Measurements from ENCODE around the gene LZTS2.

The LZTS2 gene

DNA sequence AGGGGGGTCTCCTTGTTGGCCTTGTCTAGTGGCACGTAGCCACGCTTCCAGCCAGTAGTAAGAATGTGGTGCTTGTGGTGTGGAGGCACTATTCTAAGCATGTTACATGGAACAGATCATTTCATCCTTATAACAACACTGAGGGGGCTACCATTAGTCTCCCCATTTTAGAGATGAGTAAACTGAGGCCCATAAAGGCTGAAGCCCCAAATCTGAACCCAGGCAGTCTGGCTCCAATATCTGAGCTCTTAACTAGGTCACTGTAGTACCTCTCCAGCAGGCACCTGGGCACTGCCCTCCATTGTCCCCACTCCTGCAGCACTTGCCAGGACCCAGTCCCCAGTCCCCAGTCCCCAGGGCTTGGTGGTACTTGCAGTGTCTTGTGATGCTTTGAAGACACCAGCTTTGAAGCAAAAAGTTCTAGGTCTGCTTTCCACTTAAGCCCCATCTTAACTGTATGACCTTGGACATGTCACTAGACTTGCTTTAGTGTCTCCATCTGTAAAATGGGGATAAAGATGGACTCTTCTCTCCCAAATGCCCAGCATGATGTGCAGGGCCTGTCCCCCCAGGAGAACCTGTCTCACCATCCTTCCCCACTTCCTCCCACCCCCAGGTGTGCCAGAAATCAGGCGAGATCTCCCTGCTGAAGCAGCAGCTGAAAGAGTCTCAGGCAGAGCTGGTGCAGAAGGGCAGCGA lies 6.4 kb downstream of the LZTS2 start:
- peaks cover 18 to 47% (median 40%) of the 10 kb centered on the region in 10 experiments for H3K4me1 ChIP-seq
- H3K27me3 ChIP-seq: no peaks in the 10 kb centered on the region
- H3K4me3 ChIP-seq: no peak overlapping the region

DNA sequence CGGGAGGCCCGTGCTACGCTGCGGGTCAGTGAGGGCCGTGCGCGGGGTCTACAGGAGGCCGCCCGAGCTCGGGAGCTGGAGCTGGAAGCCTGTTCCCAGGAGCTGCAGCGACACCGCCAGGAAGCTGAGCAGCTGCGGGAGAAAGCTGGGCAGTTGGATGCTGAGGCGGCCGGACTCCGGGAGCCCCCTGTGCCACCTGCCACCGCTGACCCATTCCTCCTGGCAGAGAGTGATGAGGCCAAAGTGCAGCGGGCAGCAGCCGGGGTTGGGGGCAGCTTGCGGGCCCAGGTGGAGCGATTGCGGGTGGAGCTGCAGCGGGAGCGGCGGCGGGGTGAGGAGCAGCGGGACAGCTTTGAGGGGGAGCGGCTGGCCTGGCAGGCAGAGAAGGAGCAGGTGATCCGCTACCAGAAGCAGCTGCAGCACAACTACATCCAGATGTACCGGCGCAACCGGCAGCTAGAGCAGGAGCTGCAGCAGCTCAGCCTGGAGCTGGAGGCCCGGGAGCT lies 7.0 kb downstream of the LZTS2 start:
- H4K20me1 ChIP-seq: peaks cover 33 to 71% (median 47%) of the 10 kb centered on the region in 11 experiments; a peak in 21 of 22 replicates
- peaks cover 46 to 59% (median 56%) of the 10 kb centered on the region in 11 experiments for H3K36me3 ChIP-seq
- H3K9me3 ChIP-seq (replicated peaks in 1 of 11): no peaks in the 10 kb centered on the region
- H3K27ac ChIP-seq: peak overlapping the region in 5 of 11 experiments; percentile 6 to 47 (median 30); a peak in 10 of 22 replicates
- no peak overlapping the region for H3K4me3 ChIP-seq
- TF ChIP-seq Cebpa-rat (IDR thresholded peaks at IDR 0.05): no peak
- no peaks in the 10 kb centered on the region for H3K27me3 ChIP-seq
- peak overlapping the region in 10 of 11 experiments; percentile 23 to 64 (median 43); a peak in 12 of 22 replicates for H3K9ac ChIP-seq
- peak overlapping the region in 3 of 11 experiments; percentile 16 to 59 (median 19); a peak in 1 of 22 replicates for H3K4me2 ChIP-seq
- peaks cover 12 to 44% (median 34%) of the 10 kb centered on the region in 10 experiments for H3K4me1 ChIP-seq

More for the DNA sequence above, 6.4 kb downstream of the LZTS2 start:
- TF ChIP-seq Cebpa-rat (IDR thresholded peaks at IDR 0.05): no peak
- peaks cover 46 to 59% (median 56%) of the 10 kb centered on the region in 11 experiments for H3K36me3 ChIP-seq
- H4K20me1 ChIP-seq: peaks cover 36 to 74% (median 51%) of the 10 kb centered on the region in 11 experiments; a peak in 21 of 22 replicates
- H3K9ac ChIP-seq: peak overlapping the region in 3 of 11 experiments; percentile 23 to 38 (median 24); a peak in 1 of 22 replicates
- H3K4me2 ChIP-seq: no peak overlapping the region
- H3K27ac ChIP-seq: no peak overlapping the region
- H3K9me3 ChIP-seq (replicated peaks in 1 of 11): no peaks in the 10 kb centered on the region

DNA sequence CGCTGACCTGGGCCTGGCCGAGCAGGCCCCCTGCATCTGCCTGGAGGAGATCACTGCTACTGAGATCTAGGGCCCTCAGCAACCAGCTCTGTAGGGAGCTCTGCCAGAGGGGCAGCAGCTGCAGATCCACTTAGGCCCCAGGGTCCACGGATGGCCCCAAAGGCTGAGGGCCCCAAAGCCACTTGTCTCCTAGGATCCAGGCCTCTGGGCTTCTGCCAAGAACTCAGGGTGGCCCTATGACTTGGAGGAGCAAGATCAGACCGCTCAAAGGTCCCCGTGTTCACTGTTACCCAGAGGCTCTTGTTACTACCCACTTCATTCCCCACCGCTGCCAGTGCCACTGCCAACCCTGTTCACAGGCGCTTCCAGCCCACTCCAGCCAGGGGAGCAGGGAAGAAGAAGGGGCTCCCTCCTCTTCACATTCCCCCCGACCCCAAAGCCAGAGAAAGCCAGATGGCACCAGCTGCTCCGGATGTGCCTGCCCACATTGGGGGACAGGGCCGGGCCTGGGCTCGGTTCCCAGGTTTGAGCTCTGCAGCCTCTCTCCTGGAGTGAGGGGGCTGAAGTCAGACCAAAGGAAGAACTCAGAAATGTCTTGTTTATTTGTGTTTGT lies 7.6 kb downstream of the LZTS2 start:
- H3K9me3 ChIP-seq (replicated peaks in 1 of 11): no peaks in the 10 kb centered on the region
- peaks cover 46 to 59% (median 54%) of the 10 kb centered on the region in 11 experiments for H3K36me3 ChIP-seq
- H3K4me3 ChIP-seq: no peak overlapping the region
- no peak for TF ChIP-seq Cebpa-rat (IDR thresholded peaks at IDR 0.05)
- peaks cover 7 to 42% (median 29%) of the 10 kb centered on the region in 10 experiments for H3K4me1 ChIP-seq
- H4K20me1 ChIP-seq: peaks cover 27 to 65% (median 42%) of the 10 kb centered on the region in 11 experiments; a peak in 21 of 22 replicates
- peak overlapping the region in 7 of 11 experiments; percentile 16 to 59 (median 30); a peak in 9 of 22 replicates for H3K4me2 ChIP-seq
- peak overlapping the region in 6 of 11 experiments; percentile 6 to 47 (median 36); a peak in 11 of 22 replicates for H3K27ac ChIP-seq
- H3K9ac ChIP-seq: peak overlapping the region in 10 of 11 experiments; percentile 23 to 64 (median 43); a peak in 15 of 22 replicates
- H3K27me3 ChIP-seq: no peaks in the 10 kb centered on the region

DNA sequence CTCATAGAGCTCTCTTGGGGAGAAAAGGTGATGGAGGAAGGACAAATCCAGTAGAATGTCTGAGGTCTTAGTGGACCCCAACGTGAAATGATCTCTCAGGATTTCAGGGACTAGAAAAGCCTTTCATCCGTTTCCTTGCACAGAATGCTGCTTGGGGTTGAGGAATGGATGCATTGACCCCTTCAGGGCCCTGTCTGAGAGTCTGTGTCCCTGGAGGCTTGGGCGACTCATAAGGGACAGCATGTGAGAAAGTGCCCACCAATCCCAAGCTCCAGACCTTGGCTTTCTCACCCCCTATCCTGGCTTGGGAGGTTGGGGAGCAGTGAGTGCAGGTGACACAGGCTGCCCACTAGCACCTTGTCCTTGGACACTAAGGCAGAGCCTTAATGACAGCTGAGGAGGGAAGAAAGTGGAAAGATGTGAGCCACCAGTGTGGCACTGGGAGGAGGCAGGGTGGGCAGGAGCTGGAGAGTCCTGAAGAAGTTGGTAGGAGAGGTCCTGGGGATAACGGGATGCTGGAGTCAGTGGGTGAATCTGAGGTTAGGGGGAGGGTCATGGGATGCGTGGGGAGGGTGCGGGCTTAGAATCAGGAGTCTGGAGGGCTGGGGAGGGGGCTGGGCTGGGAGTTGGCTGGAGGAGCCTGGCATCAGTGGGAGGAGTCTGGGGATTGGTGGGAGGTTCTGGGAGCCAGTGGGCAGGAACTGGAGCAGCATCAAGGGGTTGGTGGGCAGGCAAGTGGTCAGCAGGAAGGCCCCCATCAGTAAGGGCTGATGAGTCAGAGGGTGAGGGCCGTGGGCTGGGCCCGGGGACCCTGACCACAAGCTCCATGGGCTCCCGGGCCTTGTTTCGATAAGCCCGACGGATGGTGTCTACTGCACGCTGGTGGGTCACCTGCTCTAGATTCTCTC lies 8.6 kb downstream of the LZTS2 start:
- Histone ChIP-seq H3K4me3 (no peak overlapping the region), H3K9me3 (replicated peaks in 1 of 11) (no peaks in the 10 kb centered on the region), H3K9ac (peak overlapping the region in 3 of 11 experiments; percentile 15 to 48 (median 47); a peak in 2 of 22 replicates), H3K4me1 (peaks cover 1 to 43% (median 30%) of the 10 kb centered on the region in 10 experiments), H4K20me1 (peaks cover 18 to 55% (median 32%) of the 10 kb centered on the region in 11 experiments; a peak in 20 of 22 replicates), H3K36me3 (peaks cover 37 to 50% (median 44%) of the 10 kb centered on the region in 11 experiments), H3K27me3 (no peaks in the 10 kb centered on the region), H3K27ac (peak overlapping the region in 1 of 11 experiments; percentile 24; a peak in 1 of 22 replicates), H3K4me2 (peak overlapping the region in 6 of 11 experiments; percentile 3 to 38 (median 20); a peak in 3 of 22 replicates)
- TF ChIP-seq Cebpa-rat (IDR thresholded peaks at IDR 0.05): no peak

DNA sequence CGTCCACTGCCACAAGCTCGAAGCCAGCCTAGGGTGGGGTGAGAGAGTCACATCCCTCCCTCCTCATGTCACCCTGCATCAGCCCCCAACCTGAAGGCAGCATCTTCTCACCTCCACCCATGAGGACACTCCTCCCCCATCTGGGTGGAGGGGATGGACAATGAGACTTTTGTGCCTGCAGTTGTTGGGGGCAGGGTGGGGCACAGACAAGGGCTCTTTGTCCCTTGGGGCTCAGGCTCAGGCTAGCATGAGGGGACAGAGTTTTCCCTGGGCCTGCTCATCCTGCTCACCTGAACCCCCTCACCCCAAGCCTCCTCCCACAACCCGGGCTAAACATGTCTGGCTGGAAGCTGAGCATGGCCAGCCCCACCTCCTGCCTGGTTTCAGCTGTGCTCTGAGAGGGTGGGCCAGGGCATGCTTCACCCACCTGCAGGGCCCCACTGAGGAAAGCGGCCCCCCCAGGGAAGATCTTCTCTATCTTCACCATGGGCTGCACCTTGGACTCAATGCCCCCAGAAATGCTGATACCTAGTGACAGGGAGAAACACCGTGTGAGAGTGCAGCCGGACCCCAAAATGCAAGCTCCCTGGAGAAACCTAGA lies 9.3 kb downstream of the LZTS2 start:
- Histone ChIP-seq H3K4me2 (0 out of 22 replicates have a peak overlapping the region, but pooled peaks of 1 of the 11 experiments have one; percentile 3), H3K9ac (no peak overlapping the region), H4K20me1 (peaks cover 11 to 48% (median 24%) of the 10 kb centered on the region in 11 experiments; a peak in 19 of 22 replicates), H3K36me3 (peaks cover 29 to 42% (median 36%) of the 10 kb centered on the region in 11 experiments), H3K27ac (no peak overlapping the region), H3K4me1 (peaks cover 9 to 51% (median 37%) of the 10 kb centered on the region in 10 experiments), H3K4me3 (no peak overlapping the region), H3K9me3 (replicated peaks in 1 of 11) (no peaks in the 10 kb centered on the region), H3K27me3 (no peaks in the 10 kb centered on the region)
- TF ChIP-seq Cebpa-rat (IDR thresholded peaks at IDR 0.05): no peak

DNA sequence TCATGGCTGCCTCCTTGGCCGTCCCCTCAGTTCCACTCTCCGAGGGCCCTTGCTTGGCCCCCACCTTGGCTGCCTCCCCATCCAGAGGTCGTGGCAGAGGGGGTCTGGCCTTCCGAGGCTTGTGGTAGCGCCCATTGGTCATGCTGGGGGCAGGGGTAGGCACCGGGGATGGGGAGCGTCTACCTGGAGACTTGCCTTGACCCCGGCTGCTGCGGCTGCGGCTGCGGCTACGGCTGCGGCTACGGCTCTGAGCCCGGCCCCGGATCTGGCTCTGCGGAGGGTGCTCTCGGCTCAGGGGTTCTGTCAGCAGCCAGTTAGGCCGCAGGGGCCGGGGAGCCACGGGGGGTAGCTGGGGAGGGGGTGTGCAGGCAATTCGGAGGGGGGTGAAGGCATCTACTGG lies 10.7 kb downstream of the LZTS2 start:
- H3K27me3 ChIP-seq: no peaks in the 10 kb centered on the region
- TF ChIP-seq Cebpa-rat (IDR thresholded peaks at IDR 0.05): no peak
- H3K4me2 ChIP-seq: no peak overlapping the region
- no peaks in the 10 kb centered on the region for H3K9me3 ChIP-seq (replicated peaks in 1 of 11)
- no peak overlapping the region for H3K9ac ChIP-seq
- H3K4me3 ChIP-seq: no peak overlapping the region
- no peak overlapping the region for H3K27ac ChIP-seq
- H4K20me1 ChIP-seq: peaks cover 9 to 39% (median 19%) of the 10 kb centered on the region in 11 experiments; a peak in 17 of 22 replicates
- H3K4me1 ChIP-seq: peaks cover 23 to 65% (median 51%) of the 10 kb centered on the region in 10 experiments
- peaks cover 15 to 28% (median 22%) of the 10 kb centered on the region in 11 experiments for H3K36me3 ChIP-seq

DNA sequence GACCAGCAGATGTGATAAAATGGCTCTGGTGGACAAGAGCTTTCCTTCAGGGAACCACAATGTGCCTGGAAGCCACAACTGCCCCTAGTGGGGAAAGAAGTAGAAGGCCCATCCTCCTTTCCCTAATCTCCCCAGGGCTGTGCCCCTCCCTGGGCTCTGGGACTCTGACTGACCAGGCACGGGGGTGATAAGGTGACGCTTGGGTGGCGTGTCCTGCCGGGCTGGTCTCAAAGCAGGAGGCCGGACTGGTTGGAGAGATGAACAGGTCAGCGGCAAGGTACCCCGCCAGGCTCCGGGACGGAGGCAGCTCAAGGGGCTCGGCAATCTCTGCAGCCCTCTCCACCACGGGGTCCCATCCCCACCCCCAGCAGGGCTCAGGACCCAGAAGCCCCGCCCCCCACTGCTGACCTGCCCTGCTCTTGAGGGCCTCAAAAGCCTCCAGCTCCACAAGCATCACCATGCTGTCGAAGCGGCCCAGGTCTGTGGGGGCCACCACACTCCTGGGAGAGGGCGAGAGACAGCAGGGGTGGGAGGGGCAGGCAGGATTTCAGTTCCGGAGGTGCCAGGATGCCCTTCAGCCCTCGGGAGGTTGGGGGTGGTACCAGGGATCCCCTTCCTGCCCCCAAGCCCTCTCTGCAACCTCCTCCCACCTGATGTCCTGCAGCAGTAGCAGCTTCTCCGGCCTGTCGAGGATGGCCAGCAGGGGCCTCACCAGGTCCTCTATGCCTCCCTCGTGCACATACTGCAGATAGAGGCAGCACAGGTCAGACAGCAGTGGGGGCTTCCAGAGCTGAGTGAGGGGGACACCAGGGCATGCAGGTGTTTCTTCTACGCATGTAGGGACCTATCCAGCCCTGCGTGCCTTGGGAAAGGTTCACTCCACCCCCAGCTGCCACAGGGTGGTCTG lies 12.2 kb downstream of the LZTS2 start:
- no peak overlapping the region for H3K9ac ChIP-seq
- no peak overlapping the region for H3K4me2 ChIP-seq
- peaks cover 0 to 30% (median 7%) of the 10 kb centered on the region in 11 experiments; a peak in 17 of 22 replicates for H4K20me1 ChIP-seq
- no peak overlapping the region; a peak in 2 of 22 replicates for H3K27ac ChIP-seq
- no peak for TF ChIP-seq Cebpa-rat (IDR thresholded peaks at IDR 0.05)
- H3K36me3 ChIP-seq: peaks cover 2 to 14% (median 8%) of the 10 kb centered on the region in 11 experiments; a peak in 21 of 22 replicates
- peaks cover 37 to 75% (median 64%) of the 10 kb centered on the region in 10 experiments for H3K4me1 ChIP-seq
- no peaks in the 10 kb centered on the region for H3K27me3 ChIP-seq
- no peak overlapping the region for H3K4me3 ChIP-seq
- no peaks in the 10 kb centered on the region for H3K9me3 ChIP-seq (replicated peaks in 1 of 11)
